Astrocyte of the hippocampus (primary cell): ENCODE data around the gene PGS1.
A peak's percentile ranks its signal among the peaks of the same experiment; 100 is the strongest.

Experiments
- DNase-seq: peaks from one replicate; pipeline ENCODE4 v3.0.0; 2011; ENCODE audit warnings: low read depth, low spot score

Gene PGS1

DNA sequence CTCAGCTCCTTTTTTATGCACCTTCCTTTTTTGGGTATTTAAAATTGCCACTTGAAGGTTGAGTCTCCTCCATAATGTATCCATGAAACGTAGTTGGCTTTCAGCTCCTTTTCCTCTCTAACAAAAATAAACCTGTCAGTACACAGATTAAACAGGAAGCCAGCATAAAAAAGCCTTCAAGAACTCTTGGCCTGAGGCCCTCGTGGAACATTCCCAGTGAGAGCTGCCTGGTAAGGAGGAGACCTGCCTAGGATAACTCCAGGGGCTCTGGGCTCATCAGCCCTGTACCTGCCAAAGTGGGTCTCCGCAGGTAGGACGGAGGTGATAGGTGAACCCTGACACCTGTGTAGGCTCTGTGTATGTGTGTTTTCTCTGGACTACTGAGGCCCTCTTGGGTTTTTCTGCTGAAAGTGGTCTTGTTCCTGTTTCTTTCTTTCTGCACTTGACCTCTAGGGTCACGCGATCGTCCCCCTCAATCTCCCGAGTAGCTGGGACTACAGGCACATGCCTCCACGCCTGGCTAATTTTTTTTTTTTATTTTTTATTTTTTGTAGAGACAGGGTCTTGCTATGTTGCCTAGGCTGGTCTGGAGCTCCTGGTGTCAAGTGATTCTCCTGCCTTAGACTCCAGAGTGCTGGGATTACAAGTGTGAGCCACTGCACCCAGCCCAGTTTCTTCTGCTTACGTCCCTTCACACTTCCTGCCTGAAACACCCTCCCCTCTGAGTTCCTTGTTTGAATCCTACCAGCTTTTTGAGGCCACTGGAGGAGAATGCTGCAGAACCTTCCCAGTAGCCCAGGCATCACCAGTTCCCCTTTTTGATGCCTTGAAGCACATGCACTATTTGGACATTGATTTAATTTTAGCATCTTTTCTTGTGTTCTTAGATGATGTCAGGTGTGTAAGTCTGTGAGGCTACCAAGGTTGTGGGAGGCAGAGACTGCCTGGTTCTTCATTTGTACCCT, 9.8 kb downstream of the PGS1 start:
- DNase-seq: peak; percentile 63

DNA sequence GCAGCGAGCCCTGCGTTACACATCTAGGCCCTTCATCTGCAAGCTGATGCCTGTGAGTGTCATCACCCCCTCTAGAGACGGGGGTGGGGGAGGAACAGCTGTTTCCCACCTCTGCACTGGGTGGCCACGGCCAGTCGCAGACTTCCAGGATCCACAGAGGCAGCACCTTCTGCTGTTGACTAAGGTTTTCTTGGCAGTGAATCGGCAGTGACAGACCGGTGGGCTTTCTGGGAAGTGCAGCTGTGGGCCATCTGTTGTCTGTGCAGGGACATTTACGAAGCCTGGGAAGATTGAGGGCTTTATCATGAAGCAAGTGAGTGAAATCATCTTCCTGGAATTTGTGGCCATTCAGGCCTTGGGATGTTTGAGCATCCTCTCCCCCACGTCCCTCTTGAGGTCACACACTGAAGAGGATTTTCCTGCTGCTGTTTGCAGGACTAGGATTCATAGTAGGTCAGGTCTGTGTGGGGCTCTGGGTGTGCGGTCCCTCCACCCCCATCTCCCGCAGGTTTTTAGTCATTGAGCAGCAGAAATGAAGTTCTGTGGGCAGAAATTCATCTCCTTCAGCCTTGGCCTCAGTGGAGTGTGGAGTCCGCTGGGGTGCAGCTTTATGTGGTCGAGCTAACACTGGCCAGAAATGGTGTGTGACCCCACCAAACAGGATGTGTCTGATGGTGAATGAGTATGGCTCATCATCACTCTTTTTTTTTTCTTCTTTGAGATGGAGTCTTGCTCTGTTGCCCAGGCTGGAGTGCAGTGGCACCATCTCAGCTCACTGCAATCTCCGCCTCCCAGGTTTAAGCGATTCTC, 12.0 kb downstream of the PGS1 start:
- DNase-seq: peak; percentile 75

DNA sequence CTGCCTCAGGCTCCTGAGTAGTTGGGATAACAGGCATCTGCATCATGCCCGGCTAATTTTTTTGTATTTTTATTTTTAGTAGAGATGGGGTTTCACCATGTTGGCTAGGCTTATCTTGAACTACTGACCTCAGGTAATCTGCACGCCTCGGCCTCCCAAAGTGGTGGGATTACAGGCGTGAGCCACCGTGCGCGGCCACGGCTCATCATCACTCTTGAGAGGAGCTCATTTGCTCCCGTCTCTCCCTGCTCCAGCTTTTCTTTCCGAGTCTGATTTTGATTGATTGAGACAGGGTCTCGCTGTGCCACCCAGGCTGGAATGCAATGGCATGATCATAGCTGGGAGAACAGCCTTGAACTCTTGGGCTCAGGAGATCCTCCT, 12.6 kb downstream of the PGS1 start:
- no peak for DNase-seq

DNA sequence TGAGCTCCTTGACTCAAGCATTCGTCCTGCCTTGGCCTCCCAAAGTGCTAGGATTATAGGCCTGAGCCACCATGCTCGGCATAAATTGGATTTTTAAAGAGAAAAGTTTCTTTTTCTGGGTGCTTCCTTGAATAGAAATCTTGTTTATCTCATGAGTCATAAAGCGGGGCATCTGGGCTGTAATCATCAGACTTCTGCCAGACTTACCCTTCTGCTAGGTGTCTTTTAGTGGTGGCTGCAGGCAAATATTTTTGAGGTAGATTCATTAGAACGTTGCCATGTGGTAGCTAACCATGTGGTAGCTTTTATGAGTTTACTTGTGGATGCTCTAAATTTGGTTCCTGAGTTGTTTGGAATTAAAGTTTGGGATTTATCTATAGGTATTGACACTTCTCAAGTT, 13.4 kb downstream of the PGS1 start:
- peak; percentile 66 for DNase-seq

DNA sequence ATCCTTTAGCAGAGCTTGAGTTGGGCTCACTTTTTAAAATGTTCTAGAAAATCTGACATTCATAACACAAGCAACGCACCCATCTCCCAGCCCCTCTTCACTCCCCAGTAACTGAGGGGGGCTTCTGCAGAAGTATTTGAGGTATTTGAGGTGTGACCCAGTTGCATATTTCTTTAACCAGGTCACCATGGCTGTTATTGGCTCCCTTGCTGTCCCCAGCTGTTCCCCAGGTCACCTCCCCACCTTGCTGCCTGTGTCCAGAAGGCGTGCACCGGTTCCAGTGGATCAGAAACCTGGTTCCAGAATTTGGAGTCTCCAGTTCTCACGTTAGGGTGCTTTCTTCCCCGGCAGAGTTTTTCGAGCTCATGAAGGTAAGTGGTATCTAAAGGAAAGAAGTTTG, 13.8 kb downstream of the PGS1 start:
- DNase-seq: no peak

DNA sequence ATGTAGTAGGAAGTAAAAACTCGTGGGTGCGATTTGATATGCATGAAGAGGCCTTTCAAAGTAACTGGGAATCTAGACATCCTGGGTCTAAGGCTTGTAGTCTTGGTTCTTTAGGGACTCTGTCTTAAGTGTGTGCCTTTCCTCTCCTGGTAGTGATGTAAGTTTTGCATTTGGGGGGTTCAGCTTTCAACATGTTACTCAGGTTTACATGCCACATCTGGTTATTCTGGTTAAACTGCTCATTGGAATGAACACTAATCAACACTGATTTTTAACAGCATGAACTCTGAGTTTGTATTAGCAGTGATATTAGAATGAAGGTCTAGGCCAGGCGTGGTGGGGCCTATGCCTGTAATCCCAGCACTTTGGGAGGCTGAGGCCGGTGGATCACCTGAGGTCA, 15.1 kb downstream of the PGS1 start:
- no peak for DNase-seq

DNA sequence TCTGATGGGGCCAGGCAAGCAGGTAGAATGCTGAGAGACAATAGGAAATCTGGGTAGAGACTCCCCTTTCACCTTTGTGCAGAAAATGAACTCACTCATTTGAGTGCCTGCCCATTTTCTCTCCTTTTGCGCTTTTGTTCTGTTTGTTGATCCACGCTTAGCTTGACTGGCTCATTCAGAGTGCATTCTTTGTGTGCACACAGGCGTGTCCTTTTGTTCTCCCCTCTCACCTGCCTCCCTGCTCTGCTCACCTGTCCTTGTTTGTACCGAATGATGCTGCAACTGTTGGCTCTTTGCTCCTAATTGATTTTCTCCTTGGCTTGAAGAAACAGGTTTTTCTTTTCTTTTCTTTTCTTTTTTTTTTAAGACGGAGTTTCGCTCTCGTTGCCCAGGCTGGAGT, 15.8 kb downstream of the PGS1 start:
- no peak for DNase-seq

DNA sequence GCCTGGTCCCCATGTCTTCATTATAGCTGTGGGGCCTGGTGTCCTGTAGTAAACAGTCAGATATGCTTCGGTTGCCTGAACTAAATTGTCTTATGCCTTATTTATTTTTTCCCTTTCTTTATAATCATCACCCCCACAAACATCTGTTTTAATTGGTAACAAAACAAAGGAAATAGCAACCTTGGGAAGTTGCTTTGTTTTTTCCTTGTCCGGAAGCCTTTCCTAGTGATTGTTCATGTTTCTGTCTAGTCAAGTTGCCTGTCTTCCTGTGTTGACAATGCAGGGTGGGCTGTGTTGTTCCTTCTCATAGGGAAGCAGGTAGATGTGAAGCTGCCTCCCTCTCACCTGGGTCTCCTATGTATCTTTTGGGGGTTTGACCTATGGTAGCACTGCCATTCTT, 16.7 kb downstream of the PGS1 start:
- DNase-seq: no peak

DNA sequence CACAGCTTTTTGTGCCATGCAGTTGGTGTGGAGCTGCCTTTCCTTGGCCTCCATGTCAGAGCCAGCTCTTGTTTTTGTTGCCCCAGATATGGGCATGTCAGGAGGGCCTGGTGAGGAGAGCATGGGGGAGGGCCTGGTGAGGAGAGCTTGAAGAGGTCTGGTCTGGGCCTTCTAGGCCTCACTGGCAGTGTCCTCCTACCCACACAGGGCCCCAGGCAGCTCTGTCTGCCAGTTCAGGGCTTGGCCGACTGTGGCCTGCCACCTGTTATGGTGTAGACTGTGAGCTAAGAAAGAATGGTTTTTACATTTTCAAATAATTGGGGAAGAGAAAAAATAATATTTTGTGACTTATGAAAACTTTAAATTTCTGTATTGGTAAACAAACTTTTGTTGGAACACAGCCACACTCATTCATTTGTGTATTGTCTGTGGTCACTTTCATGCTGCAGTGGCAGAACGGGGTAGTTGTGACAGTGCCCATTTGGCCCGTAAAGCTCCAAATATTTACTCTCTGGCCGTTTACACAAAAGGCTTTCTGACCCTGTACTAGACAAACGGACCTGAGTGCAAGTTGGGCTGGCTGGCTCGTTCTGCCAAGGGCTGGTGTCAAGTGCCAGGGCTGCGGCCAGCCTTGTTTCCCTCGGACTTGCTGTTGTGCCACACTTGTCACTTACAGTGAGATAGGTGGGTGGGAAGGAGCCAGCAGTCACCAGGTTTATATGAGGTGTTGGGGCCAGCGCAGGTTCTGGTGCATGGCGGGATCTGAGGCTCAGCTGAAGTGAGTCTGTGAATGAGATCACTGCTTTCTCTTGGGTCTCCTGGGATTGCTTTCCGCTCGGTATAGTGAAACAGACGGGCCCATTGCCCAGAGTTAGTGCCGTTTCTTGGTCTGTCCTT, 18.2 kb downstream of the PGS1 start:
- no peak for DNase-seq

DNA sequence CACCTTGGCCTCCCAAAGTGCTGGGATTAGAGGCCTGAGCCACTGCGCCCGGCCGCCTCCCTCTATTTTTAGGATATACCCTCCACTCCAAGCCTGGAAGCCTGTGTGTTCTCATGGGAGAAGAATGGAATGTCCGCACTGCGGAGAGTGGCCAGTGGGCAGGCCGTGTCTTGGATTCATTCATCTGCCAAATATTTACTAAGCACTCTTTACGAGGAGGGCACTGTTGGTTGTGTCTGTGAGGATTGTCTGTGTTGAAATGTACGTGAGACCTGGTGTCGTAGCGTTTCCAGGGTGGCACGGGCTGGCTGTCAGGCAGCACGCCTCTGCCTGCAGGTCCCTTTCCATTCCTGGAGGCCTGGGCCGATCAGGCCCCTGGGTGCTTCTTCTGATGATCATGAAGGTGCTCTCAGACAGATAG, 19.2 kb downstream of the PGS1 start:
- peak; percentile 71 for DNase-seq

DNA sequence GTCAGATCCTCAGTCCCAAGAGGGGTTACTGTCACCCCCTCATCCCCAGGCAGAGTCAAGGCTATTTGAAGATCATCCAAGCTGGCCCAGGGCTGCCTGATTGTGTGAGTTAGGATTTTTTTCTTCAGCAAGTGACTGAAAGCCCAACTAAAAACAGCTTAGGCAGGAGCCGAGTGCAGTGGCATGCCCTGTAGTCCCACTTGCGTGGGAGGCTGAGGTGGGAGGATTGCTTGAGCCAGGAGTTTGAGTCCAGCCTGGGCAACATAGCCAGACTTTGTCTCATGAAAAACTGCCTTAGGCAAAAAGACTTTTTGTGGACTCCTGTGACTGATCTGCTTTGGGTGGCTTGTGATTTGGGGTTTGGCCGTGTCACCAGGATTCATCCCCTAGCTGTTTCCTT, 19.9 kb downstream of the PGS1 start:
- no peak for DNase-seq

DNA sequence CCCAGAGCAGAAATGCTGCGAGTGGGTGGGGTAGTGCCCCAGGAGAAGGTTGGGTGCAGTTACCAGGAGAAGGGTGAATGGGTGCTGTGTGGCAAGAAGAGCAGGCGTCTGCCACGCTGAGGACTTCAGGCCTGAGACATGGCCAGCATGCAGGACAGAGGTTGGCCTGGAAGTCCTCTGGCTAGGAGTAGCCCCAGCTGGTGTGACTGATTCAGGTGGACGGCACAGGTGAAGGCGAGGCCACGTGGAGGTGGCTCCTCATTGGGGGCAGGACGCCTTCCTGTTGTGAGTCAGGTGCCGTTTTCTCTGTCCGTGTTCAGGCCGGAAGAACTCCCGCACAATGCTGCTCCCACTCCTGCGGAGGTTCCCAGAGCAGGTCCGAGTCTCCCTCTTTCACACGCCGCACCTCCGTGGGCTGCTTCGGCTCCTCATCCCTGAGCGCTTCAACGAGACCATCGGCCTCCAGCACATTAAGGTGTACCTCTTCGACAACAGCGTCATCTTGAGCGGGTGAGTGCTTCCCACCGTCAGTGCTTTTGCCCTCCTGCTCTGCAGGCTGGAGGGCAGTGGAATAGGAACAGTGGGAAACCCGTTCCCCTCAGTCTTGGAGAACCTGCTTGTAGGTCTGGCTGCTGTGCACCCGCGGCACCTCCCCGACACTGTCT, 20.7 kb downstream of the PGS1 start:
- no peak for DNase-seq

DNA sequence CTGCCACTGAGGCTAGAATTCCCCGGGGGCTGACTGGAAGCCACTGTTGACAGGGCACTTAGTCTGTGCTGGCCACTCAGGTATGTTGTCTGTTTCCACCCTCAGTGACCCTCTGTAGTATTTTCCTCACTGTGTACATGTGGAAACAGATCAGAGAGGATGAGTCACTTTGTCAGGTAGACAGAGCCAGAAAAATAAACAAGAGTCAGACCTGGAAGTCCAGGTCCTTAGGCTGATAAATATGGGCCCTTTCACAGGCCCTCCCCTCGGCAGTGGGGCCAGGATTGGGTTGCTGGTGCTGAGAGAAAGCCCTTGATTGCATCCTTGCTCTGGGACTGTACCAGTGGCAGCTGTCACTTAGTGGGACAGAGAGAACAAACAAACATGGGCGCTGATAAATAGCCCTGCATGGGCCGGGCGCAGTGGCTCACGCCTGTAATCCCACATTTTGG, 21.3 kb downstream of the PGS1 start:
- no peak for DNase-seq

DNA sequence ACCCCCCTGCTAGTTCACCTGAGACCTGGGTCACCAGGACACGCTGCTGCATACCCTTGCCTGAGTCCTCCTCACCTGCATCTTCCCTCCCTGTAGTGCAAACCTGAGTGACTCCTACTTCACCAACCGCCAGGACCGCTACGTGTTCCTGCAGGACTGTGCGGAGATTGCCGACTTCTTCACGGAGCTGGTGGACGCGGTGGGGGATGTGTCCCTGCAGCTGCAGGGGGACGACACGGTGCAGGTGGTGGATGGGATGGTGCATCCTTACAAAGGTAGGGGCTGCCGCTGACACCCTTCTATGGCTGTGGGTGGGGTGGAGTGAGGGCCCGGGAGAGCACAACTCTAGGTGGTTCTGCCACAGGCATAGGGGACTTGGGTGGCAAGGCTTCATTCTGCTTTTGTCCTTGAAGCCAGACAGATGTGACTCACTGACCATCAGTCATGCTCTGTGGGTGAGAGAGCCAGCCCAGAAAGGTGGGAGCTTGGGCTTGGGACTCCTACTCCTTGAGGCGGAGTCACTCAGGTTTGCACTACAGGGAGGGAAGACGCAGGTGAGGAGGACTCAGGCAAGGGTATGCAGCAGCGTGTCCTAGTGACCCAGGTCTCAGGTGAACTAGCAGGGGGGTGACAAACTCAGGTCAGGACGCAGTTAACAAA, 22.3 kb downstream of the PGS1 start:
- no peak for DNase-seq

DNA sequence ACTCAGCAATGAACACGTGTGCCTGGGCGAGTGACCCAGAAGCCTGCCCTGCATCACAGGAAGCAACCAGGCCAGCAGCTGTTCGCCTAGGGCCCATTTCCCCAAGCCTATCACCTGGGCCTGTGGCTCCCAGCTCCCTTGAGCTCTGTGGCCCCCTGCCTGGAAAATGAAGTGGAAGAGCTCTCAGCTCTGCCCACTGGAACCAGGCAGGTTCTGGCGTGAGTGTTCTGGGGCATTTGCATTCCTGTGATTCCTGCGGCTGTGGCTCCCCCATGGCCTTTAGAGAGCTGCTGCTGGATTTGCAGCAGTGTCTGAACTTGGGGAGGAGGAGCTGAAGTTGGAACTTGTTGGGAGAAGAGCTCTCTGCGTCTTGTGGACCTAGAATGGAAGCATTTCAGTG, 22.8 kb downstream of the PGS1 start:
- DNase-seq: peak; percentile 74

DNA sequence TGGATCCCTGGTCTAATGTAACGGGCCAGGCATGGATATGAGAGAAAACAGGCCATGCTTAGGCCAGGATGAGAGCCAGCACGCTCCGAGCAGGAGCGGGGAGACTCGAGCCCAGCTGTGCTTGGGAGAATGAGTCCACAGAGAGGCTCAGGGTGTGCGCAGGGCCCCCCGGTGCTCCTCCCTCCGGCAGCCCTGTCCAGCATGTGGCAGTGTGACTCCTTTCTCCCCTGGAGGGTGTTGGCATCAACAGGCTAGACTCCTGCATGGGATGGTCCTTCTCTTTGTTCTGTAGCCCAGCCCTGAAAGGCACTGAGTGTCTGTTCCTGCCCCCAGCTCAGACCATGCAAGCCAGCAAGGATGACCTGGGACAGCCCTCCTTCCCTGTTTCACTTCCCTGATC, 23.4 kb downstream of the PGS1 start:
- no peak for DNase-seq

DNA sequence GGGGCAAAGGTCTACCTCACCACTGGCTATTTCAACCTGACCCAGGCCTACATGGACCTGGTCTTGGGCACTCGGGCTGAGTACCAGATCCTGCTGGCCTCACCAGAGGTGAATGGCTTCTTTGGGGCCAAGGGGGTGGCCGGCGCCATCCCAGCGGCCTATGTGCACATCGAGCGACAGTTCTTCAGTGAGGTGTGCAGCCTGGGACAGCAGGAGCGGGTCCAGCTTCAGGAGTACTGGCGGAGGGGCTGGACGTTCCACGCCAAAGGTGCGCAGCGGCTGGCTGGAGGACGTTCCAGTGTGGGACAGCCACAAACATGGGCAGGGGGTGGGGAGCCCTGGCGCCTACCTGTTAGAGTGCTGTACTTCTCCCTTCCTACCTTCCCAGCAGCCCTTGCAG, 25.4 kb downstream of the PGS1 start:
- no peak for DNase-seq

DNA sequence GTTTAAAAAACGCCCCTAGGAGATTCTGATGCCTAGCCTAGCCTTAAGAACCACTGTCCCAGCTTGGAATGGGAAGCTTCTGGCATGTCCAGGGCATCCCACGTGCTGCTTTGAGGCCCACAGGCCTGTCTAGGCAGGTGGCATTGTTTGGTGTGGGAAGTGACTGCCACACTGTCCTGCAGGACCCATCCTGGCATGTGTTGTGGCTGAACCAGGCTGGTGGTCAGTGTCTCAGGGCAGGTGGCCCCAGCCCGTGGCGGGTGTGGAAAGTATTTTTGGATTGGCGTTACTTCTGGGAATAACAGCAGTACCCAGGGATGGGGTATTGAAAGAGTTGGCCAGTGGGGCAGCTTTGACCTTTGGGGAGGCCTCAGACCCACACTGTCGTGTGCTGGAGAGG, 27.9 kb downstream of the PGS1 start:
- no peak for DNase-seq

DNA sequence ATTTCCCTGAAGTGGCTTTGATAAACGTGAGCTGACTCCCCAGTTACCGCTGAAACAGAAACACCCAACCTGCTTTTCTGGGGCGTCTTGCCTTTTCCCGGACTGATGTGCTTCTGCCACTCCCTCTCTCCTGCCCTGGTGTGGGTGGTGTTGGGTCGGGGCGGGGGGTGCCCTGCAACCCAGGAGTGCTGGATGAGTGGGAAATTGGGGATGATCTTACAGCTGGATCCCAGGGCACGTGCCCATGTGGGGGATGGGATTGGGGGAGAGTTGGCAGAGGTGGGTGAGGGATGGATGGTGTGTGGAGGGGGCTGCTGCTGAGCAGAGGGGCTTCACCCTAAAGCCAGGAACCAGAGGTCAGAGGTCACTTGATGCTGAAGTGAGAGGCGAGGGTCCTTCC, 28.5 kb downstream of the PGS1 start:
- no peak for DNase-seq

DNA sequence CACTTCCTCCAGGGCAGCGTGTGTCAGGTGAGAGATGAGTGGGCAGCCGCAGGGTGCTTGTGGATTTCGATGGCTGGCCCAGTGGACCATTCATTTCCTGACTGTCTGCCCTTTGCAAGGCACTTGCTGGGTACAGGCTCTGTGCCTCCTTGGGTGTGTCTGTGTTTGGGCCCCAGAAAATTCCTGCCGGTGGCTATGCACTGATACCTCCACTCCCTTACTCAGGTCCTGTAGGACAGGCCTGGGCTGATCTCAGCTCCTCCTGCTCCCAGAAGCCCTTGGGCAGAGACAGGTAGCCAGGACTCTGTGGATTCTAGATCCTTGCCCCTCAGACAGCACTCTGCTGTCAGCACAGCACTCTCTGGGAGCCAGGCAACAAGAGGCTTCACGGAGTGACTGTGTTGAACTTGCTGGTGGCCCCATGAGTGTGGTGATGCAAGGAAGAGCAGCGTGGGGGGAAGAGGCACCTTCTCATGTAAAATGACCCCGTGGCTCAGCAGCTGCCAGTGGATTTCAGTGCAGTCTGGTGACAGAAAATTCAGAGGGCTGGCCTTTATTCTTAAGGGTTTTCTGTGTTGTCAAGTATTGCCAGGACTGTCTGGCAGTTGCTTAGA, 29.0 kb downstream of the PGS1 start:
- no peak for DNase-seq
